NCI-H146 treated with DMSO at 0.1 percent for 48 hours (cell line): ENCODE data around the gene SYN1.
"Not testable (repeated sequence)": the region's sequence is repeated elsewhere in the genome, so short reads cannot be mapped to it uniquely, and the experiment has no call there.

Source experiments
- DNase-seq: peaks from one replicate; lab custom pipeline; 2025; ENCODE audit not compliant: unreplicated experiment; lab: John Stamatoyannopoulos, UW

Gene SYN1

DNA sequence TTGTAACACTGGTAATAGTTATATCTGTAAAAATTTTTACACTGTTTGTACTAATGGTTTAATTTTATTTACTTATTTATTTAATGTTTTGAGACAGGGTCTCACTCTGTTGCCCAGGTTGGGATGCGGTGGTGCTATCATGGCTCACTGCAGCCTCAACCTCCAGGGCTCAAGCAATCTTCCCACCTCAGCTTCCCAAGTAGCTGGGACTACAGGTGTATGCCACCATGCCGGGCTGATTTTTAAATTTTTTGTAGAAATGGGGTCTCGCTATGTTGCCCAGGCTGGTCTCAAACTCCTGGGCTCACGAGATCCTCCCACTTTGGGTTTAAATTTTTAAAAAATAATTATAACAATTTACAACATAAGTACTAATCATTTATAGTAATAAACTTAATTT is 16.5 kb downstream of the SYN1 start:
- not testable (repeated sequence) for DNase-seq

DNA sequence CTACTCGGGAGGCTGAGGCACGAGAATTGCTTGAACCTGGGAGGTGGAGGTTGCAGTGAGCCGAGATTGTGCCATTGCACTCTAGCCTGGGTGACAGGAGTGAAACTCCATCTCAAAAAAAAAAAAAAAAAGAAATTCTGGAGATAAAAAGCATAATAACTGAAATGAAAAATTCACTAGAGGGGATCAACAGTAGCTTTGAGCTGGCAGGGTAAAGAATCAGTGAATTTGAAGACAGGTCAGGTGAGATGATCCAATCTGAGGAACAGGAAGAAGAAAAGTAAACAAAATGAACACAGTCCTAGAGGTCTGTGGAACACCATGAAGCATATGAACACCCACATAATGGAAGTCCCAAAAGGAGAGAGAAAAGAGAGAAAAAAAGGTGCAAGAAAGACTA is 22.4 kb downstream of the SYN1 start:
- DNase-seq: no peak

DNA sequence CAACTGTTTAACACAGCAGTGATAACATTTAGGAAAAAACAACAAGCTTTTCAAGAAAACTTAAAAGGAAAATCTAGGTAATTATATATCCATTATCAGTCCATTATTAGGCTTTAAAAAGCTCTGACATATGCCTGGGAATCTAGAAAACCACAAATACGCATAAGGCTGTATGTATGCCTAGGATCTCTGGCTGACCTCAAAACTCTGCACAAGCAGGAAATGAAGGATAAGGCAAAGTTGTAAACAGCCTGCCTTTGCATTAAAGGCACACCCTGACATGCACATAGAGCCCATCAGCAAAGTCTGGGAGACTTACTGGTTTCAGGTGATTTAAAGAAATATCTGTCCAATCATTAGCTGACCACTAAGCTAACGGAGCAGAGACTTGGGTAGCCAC is 23.4 kb downstream of the SYN1 start:
- DNase-seq: no peak

DNA sequence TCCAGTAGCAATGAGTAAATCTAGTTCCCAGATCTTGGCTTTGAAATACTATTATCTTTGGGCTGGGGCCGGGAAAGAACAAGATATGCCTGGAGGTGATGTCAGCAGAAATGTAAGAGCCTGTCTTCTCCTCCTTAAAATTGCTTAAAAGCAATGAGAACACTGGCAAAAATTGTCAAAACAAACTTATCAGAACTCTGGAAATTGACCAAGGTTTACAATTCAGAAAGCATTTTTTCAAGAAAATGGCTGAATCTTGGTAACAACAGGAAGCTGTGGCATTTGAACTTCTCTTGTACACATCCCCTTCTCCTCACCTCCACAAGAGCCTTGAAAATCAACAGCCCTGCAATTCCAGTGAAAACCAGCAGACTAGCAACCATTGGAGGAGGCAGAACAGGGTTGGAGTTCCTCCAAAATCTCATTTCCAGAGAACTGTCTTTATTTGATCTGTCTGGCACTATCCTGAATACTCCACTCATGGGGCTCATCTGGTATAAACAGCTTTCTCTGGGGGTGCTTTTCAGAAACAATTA is 23.9 kb downstream of the SYN1 start:
- no peak for DNase-seq

DNA sequence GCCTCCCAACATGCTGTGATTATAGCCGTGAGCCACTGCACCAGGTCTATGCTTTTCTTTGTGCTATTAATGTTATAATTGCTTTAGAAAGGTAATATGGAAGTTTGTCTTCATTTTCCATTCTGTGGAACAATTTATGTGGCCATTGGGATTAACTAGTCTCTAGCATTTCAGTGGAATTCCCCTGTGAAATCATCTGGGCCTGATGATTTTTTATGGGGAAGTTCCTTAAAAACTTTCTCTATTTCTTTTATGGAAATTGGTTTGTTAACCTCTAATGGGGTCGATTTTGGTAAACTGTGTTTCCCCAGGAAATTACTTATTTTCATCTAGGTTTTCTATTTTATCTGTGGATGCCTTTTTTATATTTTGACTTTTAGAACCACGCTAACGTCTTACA is 26.1 kb downstream of the SYN1 start:
- no peak for DNase-seq

DNA sequence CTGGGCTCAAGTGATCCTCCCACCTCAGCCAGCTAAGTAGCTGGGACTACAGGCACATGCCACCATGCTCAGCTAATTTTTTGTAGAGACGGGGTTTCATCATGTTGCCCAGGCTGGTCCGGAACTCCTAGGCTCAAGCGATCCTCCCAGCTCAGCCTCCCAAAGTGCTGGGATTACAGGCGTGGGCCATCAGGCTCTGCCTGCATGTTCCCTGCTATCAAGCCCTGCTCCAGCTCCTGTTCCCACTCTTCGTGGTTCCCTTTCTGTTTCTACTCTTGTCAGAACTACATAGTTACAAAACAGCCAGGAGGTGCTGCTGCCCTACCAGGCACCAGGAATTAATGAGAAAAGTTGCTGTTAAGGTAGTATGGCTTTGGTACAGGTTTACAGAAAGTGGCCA is 28.7 kb downstream of the SYN1 start:
- DNase-seq: no peak

DNA sequence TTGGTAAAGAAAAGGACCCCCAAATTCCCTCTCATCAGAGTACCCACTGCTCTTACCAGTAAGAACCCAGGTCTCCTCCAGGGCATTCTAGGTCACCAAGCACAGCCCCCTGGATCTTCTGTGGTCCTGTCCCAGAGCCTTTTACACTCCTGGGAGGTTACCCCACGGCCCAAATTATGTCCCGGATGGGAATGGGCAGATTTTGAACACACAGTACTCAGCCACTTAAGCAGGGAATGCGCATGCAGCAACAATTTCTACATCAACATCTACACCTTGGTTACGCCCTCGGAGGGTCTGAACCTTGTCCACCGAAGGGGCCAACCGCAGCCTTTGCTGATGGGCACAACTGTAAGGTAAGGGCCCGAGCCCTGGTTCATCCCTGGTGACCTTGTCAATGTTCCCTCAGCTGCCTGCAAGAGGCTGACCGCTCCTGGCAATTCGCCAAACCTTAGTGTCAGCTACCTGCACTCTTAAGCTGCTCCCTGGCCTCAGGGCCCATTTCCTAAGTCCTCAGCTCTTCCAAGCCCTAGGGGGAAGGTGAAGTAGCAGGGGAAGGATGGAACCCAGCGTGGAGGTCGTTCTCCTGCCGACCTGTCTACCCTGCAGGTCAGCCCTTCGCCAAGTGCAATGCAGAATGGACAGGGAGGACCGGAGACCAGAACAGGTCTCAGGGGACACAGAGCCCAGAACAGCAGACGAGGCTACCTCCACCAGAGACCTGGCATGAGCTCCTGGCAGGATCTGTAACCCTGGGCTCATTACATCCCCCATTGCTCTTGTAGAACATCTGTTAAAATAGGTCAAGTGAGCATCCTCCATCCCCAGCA is 31.5 kb downstream of the SYN1 start:
- no peak for DNase-seq

DNA sequence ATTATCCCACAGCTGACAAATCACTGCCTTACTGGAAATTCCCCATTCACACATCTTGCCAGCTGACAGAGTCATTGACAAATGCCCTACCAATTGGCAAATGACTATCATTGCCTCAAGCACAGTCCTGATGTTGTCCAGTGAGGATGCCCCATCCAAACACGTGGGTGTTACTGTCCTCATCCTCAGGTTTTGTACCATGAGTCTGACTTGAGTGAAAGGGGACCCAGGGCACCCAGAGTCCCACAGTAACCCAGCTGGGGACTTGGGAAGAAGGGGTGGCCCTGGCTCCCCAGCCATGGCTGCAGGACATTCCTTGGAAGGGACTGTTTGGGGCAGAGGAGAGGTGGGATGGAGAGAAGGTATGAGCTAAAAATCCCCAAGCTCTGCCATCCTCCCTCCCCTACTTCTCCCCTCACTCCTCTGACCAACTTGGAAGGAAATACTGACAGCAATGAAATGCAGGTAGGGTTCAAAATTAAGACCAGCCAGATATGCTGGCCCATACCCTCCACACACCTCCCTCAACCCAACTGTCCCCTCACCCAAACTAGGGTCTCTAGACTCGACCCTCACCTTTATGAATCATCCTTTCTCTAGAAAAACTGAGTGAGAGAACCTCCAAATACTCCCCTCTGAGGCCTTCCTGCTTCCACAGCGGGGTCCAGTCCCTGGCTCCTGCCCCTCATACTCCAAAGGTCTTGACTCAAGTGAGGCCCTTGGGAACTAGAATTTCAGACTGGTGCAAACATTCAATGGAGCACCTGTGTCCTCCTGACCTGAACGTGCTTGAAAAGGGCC is 32.4 kb downstream of the SYN1 start:
- DNase-seq: no peak

DNA sequence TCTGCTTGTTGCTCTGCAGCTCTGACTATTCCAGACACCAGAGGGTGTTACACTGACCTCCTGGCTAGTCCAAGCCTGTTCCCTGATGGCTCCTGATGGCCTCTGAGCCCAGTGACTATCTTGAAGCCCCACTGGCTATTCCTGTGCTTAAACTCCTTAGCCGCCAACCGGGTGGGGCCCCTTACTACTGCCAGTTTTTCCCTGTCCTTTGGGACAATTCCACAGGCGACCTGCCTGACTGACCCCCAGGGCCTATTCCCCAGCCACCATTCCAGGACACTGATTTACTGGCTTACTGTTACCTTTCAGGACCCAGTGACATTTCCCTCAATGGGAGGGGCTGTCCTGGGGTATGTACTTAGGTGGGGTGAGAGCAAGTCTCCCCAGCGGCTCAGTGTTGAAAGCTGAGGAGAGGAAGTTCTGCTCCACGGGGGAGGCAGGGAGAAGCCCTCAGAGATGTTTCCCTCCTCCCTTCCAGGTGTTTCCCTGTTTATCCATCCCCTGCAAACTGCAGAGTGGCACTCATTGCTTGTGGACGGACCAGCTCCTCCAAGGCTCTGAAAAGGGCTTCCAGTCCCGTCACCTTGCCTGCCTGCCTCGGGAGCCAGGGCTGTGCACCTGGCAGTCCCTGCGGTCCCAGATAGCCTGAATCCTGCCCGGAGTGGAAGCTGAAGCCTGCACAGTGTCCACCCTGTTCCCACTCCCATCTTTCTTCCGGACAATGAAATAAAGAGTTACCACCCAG is 33.4 kb downstream of the SYN1 start:
- DNase-seq: no peak

DNA sequence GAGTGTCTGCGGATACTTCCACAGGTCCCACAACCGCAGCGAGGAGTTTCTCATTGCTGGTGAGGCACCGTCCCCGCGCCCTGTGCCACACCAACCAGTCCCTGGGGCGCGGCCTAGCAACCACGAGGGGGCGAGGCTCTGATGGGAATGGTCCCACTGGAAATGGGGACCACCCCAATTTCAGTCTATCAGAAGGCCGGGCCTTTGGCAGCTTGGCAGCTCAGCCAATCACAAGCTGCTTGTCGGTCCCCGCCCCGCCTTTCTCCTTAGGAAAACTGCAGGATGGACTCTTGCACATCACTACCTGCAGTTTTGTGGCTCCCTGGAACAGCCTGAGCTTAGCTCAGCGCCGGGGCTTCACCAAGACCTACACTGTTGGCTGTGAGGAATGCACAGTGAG is 34.4 kb downstream of the SYN1 start:
- no peak for DNase-seq

DNA sequence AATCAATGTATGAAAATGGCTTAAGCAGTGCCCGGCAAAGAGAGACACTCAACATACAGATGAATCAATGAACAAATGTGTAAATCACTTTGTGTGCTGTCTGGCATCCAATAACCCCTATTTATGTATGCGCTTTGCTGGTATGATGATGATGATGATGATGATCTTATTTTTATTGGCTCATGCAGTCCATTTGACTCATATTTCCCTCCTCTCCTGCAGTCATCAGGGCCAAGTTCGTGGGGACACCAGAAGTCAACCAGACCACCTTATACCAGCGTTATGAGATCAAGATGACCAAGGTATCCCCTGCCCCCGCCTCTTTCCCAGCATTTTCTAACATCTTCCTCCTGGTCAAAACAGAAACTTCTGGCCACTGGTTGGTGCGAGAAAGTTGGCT is 34.9 kb downstream of the SYN1 start:
- DNase-seq: no peak

DNA sequence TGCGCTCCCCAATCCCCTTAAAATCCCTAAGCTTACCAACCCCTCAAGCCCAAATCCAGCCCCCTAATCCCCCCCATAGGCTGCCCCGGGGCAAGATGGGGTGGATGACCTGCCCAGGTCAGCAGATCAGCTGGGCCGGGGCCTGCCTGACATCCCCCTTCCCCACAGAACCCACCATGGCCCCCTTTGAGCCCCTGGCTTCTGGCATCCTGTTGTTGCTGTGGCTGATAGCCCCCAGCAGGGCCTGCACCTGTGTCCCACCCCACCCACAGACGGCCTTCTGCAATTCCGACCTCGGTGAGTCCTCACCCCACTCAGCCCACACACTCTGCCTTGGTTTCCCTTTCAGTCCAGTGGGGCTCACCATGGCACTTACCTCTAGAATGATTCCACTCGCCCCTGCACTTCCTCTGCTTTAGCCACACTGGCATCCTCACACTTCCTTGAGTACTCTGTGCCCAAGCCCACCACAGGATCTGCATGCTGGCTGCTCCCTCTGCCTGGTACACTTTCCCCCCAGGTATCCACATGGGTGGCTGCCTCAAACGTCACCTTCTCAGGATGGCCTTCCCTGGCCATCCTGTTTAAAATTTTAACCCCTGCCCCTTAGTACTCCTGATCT is 36.3 kb downstream of the SYN1 start:
- no peak for DNase-seq

DNA sequence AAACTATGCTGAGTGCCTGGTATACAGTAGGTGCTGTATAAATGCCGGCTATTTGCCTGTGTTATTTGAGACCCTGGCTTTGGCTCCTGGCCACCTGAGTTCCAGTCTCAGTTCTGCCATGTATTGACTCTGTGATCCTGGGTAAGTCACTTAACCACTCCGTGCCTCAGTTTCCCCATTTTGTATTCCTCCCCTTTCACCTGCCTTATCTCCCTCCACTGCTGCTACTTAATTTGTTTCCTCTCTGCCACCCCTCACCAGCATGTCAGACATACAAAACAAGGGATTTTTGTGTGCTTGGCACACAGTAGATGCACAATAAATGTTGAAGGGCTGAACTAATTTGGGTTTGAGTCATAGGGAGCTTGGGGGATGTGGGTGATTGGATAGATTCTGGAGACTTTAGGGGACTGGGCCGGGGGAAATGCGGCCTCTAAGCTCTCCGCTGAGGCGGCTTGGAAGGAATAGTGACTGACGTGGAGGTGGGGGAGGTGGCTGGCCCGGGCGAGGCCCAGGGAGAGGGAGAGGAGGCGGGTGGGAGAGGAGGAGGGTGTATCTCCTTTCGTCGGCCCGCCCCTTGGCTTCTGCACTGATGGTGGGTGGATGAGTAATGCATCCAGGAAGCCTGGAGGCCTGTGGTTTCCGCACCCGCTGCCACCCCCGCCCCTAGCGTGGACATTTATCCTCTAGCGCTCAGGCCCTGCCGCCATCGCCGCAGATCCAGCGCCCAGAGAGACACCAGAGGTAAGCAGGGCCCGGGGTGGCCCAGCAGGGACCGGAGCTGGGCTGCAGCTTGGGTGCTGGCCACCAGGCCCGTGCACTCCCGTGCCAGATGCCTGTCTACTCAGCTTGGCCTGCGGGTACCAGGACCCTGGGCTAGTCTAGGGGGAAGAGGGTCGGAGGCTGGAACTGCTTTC is 37.7 kb downstream of the SYN1 start, which contains the start of gene TIMP1:
Gene TIMP1 (plus strand): TSS at position 706 of the 917 bp plus-strand sequence. CDS start 980 bp downstream, outside the sequence.
- DNase-seq: peak; percentile 40

DNA sequence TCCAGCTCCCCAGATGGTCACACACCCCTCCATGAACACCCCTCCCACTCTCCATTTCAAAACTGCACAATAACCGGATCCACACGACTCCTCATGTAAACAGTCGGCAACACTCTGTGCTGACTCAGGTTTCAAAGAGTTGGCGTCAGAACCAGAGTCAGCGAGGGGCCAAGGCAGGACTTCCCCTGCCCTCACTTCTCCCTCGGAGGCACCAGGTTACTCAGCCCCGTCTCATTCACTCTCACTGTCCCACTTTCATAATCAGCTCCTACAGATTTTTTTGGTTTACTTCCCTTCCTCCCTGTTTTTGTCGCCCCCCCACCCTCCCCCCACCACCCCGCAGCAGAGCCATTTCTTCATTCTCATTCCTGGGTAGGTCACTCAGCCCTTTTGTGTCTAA is 40.1 kb downstream of the SYN1 start:
- no peak for DNase-seq

DNA sequence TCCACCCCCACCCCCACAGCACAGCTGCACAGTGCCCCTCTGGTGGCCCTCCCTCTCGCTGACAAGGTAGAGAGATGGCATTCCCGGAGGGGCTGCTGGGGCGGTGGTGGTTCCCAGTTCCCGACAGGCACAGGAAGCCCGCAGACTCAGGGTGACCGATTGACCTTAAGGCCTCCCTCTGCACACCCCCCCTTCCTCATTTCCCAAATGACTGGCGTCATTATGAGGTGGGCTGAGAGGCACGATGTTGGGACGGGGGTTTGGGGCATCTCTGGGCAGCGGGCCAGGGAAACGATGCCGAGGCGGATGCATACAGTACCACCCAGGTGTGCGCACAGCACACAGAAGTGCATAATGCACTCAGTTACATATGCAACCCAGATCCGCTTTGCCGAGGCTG is 41.0 kb downstream of the SYN1 start:
- DNase-seq: no peak

DNA sequence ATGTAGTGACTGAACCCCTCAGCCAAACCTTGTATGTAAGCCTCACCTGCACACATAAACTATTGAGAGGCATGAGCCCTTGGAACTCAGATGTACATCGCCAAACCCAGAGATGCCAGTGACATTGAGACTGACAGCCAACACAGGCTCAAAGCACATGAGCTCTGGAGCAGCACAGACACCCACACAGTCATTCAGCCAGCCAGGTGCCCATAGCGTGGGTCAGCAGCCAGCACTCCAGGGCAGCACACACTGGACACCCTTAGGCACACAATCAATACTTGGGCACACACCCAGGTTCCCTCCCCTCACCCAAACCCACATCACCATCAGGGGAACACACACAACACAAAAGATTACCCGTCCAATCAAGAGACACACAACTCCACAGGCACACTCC is 41.8 kb downstream of the SYN1 start:
- DNase-seq: no peak

DNA sequence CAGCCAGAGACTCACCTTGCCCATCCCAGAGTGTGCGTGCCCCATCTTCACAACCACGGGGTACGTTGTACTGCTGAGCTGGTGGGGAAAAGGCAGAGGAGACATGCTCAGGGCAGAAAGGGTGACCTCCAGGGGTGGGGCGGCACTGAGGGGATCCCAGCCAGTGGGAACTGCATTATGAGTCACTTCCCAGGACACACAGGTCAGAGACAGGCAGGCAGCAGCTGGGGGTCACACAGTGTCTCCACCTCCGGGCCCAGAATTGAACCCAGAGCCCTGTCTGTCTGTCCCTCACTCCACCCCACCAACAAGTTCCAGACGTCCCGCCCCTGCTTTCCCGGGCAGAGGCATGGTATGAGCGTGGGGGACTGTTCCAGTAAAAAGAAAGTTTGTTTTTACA is 42.2 kb downstream of the SYN1 start:
- no peak for DNase-seq

DNA sequence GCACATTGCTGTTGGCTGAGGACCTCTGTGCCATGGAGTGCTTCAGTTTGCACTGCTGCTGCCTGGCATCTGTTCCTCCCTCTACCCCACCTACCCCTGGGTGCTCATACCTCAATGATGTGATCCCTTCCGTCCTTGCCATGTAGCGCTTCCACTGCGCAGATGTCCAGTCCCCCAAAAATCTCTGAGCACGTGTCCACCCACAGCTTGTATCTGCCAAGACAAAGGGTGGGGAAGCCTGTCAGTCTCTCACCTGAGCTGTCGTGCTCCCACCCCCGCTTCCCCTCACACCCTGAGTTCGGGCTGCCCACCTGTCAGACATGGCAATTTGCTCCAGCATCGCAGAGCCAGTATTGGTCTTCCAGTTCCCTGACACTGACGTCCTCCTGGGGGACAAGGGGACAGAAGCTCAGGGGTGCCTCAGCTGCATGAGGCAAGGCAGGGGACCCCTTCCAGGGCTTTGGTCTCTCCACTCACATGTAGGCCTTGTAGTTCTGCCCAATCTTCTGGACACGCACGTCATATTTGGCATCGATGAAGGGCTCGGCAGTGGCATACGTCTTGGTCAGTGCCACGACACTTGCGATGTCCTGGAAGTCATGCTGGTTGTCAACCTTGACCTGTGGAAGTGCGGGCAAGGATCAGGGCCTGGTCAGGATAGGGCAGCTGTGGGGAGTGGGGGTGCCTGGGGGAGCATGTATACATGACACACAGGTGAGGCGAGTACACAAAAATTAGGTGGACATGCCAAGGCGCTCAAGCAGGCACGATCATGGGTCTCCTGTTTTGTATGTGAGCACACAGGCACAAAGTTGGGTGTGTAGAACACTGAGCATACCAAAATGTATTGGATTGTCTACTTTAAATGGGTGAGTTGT is 43.4 kb downstream of the SYN1 start:
- no peak for DNase-seq
